ENCODE measurements around the gene PEX11A.

- TF ChIP-seq CTCF (IDR thresholded peaks at IDR 0.05) (no peak), POLR2A (IDR thresholded peaks at IDR 0.05) (no peak), POLR2AphosphoS5 (IDR thresholded peaks at IDR 0.05) (no peak)
These were observed 34.3 kb downstream of the PEX11A start for GRCh38 chr15:89656116-89656815.
